BE2C (cell line): Measurements from ENCODE around the gene ITGB7.
A peak's percentile ranks its signal among the peaks of the same experiment; 100 is the strongest.

Experiments used
- DNase-seq: peaks from one replicate; pipeline ENCODE4 v3.0.0-alpha.2; 2020
- H3K27me3 ChIP-seq: fragments of 250-450 bp; sonication (Bioruptor Pico); 2 replicates; pipeline ENCODE4 v1.5.1; 2020; ENCODE audit warnings: mild to moderate bottlenecking
- H3K36me3 ChIP-seq: fragments of 250-450 bp; sonication (Bioruptor Pico); 2 replicates; pipeline ENCODE4 v1.5.1; 2020; ENCODE audit warnings: mild to moderate bottlenecking
- H3K4me1 ChIP-seq: fragments of 250-450 bp; sonication (Bioruptor Pico); 2 replicates; pipeline ENCODE4 v1.5.1; 2020
- H3K4me3 ChIP-seq: 2 replicates; pipeline ENCODE4 v1.5.1; 2011; ENCODE audit warnings: low read depth, low read length
- H3K9me3 ChIP-seq: fragments of 250-450 bp; sonication (Bioruptor Pico); 2 replicates; pipeline ENCODE4 v1.5.1; 2020
- CTCF ChIP-seq: IDR thresholded peaks from 2 replicates; pipeline ENCODE4 v1.5.1; 2012; ENCODE audit warnings: mild to moderate bottlenecking, low read depth, low read length

Gene ITGB7

DNA sequence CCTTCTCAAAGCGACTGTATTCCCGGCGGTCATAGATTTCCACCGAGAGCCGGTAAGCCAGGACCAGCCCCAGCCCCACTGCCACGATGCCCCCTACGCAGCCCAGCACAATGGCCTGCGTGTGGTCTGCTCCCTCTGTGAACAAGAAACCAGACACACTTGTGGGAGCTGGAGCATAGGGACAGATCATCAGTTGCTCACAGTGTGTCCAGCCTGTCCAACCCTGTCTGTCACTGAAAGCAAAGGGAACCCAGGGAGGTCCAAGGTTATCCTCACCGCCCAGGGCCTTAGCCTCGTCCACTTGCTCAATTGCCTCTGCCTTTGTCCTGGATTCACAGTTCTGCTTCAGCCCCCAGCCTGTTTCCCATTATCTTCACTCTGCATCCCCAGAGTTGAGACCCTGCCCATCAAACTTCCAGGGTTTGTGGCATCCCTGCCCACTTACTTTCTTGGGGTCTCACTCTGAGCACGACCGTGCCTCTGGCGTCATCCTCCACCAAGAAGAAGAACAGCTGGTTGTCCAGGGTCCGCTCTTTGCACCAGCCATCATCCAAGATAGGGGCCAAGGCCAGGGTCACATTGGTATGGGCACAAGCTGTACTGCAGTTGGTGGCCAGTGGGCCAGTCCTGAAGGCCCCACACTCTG lies 15.0 kb downstream of the ITGB7 start:
- DNase-seq: no peak
- TF ChIP-seq CTCF: no peak
- Histone ChIP-seq H3K4me1 (no peaks in the 10 kb centered on the region), H3K4me3 (no peak overlapping the region), H3K9me3 (no peaks in the 10 kb centered on the region), H3K27me3 (no peaks in the 10 kb centered on the region), H3K36me3 (peaks cover 11% of the 10 kb centered on the region)

DNA sequence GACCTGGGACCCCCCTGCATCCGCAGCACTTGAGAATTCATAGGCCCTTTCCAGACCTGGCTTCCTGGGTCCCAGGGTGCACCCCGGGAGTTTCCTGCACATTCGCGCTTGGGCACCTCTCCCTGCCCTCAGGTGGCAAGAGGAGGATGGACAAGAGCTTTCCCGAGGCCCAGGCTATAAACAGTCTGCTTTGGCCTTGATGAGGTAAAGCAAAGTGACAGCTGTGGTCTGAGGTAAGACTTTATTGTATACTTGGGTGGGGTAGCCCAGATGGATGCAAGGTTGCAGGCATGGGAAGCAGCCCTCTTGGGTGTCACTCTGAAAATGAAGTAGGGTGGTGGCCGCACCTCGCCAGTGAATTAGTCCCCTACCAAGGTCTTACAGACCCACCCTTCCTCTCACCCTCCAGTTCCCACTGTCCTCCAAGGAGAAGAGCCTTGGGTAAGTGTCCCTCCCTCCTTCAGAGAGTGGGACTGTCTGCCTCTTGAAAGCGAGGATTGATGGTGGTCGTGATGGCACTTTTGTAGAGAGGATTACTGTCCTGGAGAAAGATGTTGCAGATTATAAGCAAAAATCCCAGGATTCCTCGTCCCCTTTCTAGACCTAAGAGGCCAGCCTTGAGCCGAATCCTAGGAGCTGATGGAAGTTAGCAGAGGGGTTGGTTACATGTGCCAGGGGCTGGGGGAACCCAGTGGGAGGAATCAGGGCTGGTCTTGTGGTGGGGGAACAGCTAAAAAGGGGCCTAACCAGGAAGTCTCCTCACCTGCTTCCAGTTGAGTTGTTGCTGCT lies 15.8 kb downstream of the ITGB7 start:
- H3K4me3 ChIP-seq: no peak overlapping the region
- no peak for DNase-seq
- no peak for TF ChIP-seq CTCF
- H3K27me3 ChIP-seq: no peaks in the 10 kb centered on the region
- H3K9me3 ChIP-seq: no peaks in the 10 kb centered on the region
- no peaks in the 10 kb centered on the region for H3K4me1 ChIP-seq
- peaks cover 18% of the 10 kb centered on the region for H3K36me3 ChIP-seq

DNA sequence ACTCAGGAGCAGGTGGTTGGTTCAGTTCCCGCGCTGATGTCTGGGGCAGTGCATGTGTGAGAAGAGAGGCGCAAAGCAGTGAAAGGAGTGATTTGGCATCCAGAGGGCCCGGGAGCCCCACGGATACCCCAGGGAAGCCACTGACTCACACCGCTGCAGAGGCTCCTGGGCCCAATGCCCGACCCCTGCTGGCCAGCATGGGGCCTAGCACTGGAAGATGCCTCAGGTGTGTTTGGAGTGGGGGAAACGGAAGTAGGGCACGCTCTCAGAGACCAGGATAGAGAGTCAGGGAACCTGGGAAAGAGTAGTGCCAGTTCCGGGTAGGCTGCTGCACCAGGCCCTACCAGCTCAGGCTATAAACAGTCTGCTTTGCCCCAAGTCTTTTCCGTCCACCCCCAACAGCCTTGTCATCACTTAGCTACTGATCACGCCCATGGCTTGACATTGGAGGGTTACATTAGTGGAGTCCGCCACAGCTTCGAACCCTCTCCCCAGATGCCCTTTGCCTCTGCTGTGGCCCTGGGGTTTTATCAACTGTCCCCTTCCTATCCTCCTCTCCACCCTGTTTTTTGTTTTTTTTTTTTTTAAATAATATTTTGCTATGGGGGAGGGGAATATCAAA lies 16.8 kb downstream of the ITGB7 start:
- no peaks in the 10 kb centered on the region for H3K27me3 ChIP-seq
- H3K4me3 ChIP-seq: no peak overlapping the region
- H3K36me3 ChIP-seq: peaks cover 29% of the 10 kb centered on the region
- peak; percentile 94 for TF ChIP-seq CTCF
- H3K4me1 ChIP-seq: no peaks in the 10 kb centered on the region
- no peaks in the 10 kb centered on the region for H3K9me3 ChIP-seq
- DNase-seq: peak; percentile 74

- DNase-seq: no peak
- Histone ChIP-seq H3K4me1 (no peaks in the 10 kb centered on the region), H3K27me3 (no peaks in the 10 kb centered on the region), H3K36me3 (peaks cover 54% of the 10 kb centered on the region), H3K9me3 (no peaks in the 10 kb centered on the region), H3K4me3 (no peak overlapping the region)
- TF ChIP-seq CTCF: no peak
These were observed 19.7 kb downstream of the ITGB7 start for GRCh38 chr12:53187145-53187899.

DNA sequence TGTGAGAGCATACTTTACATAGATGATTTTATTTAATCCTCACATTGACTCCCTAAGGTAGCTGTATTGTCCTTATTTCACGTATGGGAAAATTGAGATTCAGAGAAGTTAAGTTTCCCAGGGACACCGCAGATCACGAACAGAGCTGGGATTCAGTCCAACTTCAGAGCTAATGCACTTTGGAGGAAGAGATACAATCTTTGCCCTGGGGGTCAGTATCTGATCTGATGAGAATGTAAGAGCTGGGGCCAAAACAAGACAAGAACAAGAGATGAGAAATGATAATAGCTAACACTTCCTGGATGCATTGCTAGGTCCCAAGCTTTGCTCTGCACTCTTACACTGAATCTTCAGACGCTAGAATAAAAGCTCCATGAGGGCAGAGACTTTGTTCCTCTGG lies 20.3 kb downstream of the ITGB7 start:
- no peak for DNase-seq
- Histone ChIP-seq H3K4me3 (no peak overlapping the region), H3K27me3 (no peaks in the 10 kb centered on the region), H3K4me1 (no peaks in the 10 kb centered on the region), H3K9me3 (no peaks in the 10 kb centered on the region), H3K36me3 (peaks cover 60% of the 10 kb centered on the region)
- no peak for TF ChIP-seq CTCF
